ENCODE results near the gene SCAP. TPM values are rescaled to one million over a fixed set of nuclear protein-coding genes. Genes with fewer than 3 reads are reported as not detected.

SCAP gene
- total and polyA plus RNA-seq, 8 donors = 52.8 to 84.3 (median 58.9) TPM

DNA sequence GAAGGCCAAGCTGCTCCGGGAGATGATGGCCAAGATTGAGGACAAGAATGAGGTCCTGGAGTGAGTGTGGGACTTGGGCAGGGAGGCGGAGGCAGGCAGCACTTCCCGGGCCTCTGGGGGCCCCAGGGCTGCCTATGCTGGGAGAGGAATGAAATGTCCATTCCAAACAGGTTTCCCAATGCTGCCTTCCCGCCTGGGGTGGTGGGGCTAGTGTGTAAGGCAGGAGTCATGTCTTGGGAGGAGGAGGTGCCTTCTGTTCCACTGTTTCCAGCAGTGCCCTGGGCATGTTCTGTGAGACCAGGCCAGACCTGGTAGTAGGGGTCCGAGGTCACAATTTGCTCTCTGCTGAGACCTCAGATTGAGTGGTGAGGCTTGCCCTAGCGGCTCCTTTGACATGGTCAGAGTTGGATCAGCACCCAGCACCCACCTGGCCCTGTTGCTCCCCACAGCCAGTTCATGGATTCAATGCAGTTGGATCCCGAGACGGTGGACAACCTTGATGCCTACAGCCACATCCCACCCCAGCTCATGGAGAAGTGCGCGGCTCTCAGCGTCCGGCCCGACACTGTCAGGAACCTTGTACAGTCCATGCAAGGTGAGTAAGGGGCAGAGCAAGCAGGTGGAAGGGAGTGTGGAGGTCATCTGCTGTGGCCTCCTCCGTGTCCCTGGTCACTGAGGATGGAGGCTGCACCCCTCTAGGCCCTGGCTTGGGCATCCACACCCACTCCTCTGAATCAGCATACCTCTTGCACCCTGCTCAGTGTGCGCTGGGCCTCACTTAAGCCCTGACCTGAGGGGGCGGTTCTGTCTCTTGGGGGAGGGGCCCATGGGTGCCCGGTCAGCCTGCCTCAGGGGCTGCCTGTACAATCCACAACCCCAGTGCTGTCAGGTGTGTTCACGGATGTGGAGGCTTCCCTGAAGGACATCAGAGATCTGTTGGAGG is 67.6 kb downstream of the SCAP start:
- ATAC-seq (no peak), DNase-seq (no peak)
- Histone ChIP-seq H3K36me3 (peaks cover 0 to 93% of the 10 kb centered on the region in 2 donors), H3K4me1 (peaks cover 5 to 11% of the 10 kb centered on the region in 2 donors), H3K4me3 (no peak overlapping the region), H3K27me3 (no peaks in the 10 kb centered on the region), H3K27ac (no peak overlapping the region), H3K9me3 (no peaks in the 10 kb centered on the region)
- intact Hi-C loops (cut with DNase I) = no loop called here
- TF ChIP-seq, protein P1, sequence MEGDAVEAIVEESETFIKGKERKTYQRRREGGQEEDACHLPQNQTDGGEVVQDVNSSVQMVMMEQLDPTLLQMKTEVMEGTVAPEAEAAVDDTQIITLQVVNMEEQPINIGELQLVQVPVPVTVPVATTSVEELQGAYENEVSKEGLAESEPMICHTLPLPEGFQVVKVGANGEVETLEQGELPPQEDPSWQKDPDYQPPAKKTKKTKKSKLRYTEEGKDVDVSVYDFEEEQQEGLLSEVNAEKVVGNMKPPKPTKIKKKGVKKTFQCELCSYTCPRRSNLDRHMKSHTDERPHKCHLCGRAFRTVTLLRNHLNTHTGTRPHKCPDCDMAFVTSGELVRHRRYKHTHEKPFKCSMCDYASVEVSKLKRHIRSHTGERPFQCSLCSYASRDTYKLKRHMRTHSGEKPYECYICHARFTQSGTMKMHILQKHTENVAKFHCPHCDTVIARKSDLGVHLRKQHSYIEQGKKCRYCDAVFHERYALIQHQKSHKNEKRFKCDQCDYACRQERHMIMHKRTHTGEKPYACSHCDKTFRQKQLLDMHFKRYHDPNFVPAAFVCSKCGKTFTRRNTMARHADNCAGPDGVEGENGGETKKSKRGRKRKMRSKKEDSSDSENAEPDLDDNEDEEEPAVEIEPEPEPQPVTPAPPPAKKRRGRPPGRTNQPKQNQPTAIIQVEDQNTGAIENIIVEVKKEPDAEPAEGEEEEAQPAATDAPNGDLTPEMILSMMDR (IDR thresholded peaks at IDR 0.05) = no peak

DNA sequence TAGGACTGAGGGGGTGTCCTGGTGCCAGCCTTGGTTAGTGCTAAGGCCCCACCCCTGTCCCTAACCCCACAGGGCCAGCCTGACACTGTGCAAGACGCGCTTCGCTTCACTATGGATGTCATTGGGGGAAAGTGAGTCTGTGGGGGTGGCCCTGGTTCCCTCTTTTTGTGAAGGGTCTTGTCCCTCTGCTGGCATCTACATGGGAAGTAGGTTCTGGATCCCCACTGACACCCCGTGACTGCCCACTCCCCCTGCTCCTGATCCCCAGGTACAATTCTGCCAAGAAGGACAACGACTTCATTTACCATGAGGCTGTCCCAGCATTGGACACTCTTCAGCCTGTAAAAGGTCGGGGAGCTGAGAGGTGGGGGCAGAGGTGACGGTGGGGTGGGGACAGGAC is 68.5 kb downstream of the SCAP start:
- no peaks in the 10 kb centered on the region for H3K27me3 ChIP-seq
- ATAC-seq (no peak), DNase-seq (no peak)
- TF ChIP-seq, protein P1 (IDR thresholded peaks at IDR 0.05) = no peak
- H3K27ac ChIP-seq = no peak overlapping the region
- intact Hi-C loops (cut with DNase I) = no loop called here
- peaks cover 0 to 92% of the 10 kb centered on the region in 2 donors for H3K36me3 ChIP-seq
- no peak overlapping the region for H3K4me3 ChIP-seq
- no peaks in the 10 kb centered on the region for H3K9me3 ChIP-seq
- peaks cover 5 to 11% of the 10 kb centered on the region in 2 donors for H3K4me1 ChIP-seq

DNA sequence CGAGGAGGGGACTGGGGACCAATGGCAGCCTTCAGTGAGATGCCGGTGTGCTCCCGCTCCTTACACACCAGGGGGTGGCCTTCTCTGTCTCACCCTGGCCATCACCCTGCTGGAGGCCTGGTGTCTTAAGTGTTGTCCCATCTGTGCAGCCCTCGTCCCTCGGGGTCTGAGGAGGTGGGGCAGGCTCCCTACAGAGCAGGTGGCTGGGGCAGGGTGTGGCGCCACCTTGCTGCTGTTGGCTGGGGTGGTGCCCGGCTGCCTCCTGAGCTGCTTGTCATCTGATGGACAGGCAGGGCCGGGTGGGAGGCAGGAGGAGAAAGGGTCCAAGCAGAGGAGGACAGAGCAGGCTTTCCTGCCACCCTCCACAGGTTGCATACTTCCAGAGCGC is 69.0 kb downstream of the SCAP start:
- ATAC-seq = no peak
- Histone ChIP-seq H3K36me3 (peaks cover 0 to 92% of the 10 kb centered on the region in 2 donors), H3K4me3 (no peak overlapping the region), H3K27me3 (no peaks in the 10 kb centered on the region), H3K9me3 (no peaks in the 10 kb centered on the region), H3K27ac (no peak overlapping the region), H3K4me1 (peaks cover 5 to 11% of the 10 kb centered on the region in 2 donors)
- no peak for DNase-seq
- TF ChIP-seq, protein P1 (IDR thresholded peaks at IDR 0.05) = no peak
- intact Hi-C loops (cut with DNase I) = no loop called here

DNA sequence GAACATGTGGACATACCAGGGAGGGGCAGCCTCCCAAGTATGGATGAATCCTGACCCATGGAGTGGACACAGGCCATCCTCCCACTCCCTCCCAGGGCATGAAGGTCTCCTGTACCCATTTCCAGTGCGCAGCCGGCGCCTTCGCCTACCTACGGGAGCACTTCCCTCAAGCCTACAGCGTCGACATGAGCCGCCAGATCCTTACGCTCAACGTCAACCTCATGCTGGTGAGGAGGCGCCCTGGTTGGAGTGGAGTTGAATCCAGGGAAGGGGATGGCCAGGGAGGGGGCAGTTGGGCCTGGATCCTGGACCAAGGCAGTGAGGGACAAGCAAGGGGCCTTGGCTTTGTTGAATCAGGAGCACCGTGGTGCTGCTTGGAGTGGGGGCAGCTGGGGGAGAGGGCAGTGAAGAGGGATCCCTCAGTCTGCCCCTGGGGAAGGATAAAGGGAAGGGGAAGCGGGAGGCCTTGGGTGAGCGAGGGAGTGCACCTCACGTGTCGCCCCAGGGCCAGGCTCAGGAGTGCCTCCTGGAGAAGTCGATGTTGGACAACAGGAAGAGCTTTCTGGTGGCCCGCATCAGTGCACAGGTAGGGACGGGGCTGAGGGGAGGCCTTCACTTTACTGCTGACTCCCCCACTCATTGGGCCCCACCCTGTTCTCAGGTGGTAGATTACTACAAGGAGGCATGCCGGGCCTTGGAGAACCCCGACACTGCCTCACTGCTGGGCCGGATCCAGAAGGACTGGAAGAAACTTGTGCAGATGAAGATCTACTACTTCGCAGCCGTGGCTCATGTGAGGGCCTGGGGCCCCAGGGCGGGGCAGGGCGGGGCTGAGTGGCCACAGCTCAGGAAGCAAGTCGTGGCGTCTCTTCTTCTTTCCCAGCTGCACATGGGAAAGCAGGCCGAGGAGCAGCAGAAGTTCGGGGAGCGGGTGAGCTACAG is 69.7 kb downstream of the SCAP start:
- intact Hi-C loops (cut with DNase I) = no loop called here
- no peaks in the 10 kb centered on the region for H3K27me3 ChIP-seq
- TF ChIP-seq, protein P1 (IDR thresholded peaks at IDR 0.05) = no peak
- ATAC-seq (no peak), DNase-seq (no peak)
- H3K4me3 ChIP-seq = no peak overlapping the region
- H3K9me3 ChIP-seq = no peaks in the 10 kb centered on the region
- peaks cover 0 to 91% of the 10 kb centered on the region in 2 donors for H3K36me3 ChIP-seq
- H3K4me1 ChIP-seq = peaks cover 5 to 11% of the 10 kb centered on the region in 2 donors
- no peak overlapping the region for H3K27ac ChIP-seq

Measured in left lung (tissue), 10 donors.